Activated CD4-positive, alpha-beta memory T cell treated with anti-CD3 and anti-CD28 coated beads, Interleukin-2, amount 10 ng/mL, durations not matched to agents 7 days and 5 days (primary cell): Measurements from ENCODE around the gene AJAP1. TPM values are rescaled to one million over a fixed set of nuclear protein-coding genes. Genes with fewer than 3 reads are reported as not detected.

Experiments
- CTCF ChIA-PET: fragments of 350-600 bp; sonication (Branson Sonifier 250); formaldehyde crosslinking; loops from one replicate; lab custom pipeline; 2021; ENCODE audit warnings: antibody characterized with exemption, inconsistent platforms; lab: Charles Lee
- POLR2A ChIA-PET: fragments of 350-600 bp; sonication (Branson Sonifier 250); formaldehyde crosslinking; loops from one replicate; lab custom pipeline; 2021; ENCODE audit warnings: antibody characterized with exemption; lab: Charles Lee
- DNase-seq: peaks from one replicate; pipeline ENCODE4 v3.0.0-alpha.2; 2020
- H3K27ac Mint-ChIP-seq: one replicate; pipeline ENCODE4 v1.8.0; 2021; ENCODE audit warnings: mild to moderate bottlenecking, mixed read lengths
- H3K27me3 Mint-ChIP-seq: one replicate; pipeline ENCODE4 v1.8.0; 2021; ENCODE audit warnings: mixed read lengths
- H3K36me3 Mint-ChIP-seq: one replicate; pipeline ENCODE4 v1.8.0; 2021; ENCODE audit warnings: low read depth, mixed read lengths
- H3K4me1 Mint-ChIP-seq: one replicate; pipeline ENCODE4 v1.8.0; 2021; ENCODE audit warnings: mixed read lengths
- H3K4me3 Mint-ChIP-seq: one replicate; pipeline ENCODE4 v1.8.0; 2021; ENCODE audit warnings: mild to moderate bottlenecking, mixed read lengths
- H3K9me3 Mint-ChIP-seq: one replicate; pipeline ENCODE4 v1.8.0; 2021; ENCODE audit warnings: mixed read lengths
- total RNA-seq, 2 experiments: library from RNA; stranded (reverse); gene quantifications; one replicate each; pipeline ENCODE4 v1.2.3, GENCODE V29; 2021

The AJAP1 gene
- total RNA-seq, 2 experiments from 2014 or later: not detected

DNA sequence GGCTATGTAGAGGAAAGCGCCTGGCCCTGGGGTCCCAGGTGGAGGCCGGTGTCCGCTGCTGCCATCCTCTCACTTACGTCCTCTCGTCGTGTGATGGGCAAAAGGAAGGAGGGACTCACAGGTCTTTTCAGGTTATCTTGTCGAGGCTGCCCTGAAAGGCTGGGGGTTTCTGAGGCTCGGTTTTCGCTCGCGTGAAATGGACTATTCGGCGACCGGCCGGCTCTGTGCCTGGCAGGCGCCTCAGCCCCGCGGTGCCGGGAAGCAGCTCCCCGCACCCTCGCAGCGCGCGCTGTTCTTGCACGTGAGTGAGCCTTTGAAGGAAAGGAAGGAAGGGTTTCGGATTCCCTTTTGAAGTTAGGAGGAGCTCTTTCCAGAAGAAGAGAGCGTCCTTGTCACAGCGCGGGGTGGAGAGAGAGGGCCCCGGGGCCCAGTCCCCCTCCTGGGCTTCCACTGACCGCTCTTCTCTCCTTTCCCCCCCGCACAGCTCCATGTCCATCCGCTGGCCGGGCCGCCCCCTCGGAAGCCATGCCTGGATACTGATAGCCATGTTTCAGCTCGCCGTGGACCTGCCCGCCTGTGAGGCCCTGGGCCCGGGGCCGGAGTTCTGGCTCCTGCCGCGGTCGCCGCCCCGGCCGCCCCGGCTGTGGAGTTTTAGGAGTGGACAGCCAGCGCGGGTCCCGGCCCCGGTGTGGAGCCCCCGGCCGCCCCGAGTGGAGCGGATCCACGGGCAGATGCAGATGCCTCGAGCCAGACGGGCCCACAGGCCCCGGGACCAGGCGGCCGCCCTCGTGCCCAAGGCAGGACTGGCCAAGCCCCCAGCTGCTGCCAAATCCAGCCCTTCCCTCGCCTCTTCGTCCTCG lies 57.2 kb downstream of the AJAP1 start:
- ChIA-PET CTCF (no interaction called here), POLR2A (no interaction called here)
- Mint-ChIP-seq H3K27me3 (peaks cover 15% of the 10 kb centered on the region), H3K9me3 (peaks cover 6% of the 10 kb centered on the region), H3K36me3 (no peaks in the 10 kb centered on the region), H3K4me1 (no peaks in the 10 kb centered on the region), H3K4me3 (no peak overlapping the region), H3K27ac (no peak overlapping the region)
- no peak for DNase-seq

DNA sequence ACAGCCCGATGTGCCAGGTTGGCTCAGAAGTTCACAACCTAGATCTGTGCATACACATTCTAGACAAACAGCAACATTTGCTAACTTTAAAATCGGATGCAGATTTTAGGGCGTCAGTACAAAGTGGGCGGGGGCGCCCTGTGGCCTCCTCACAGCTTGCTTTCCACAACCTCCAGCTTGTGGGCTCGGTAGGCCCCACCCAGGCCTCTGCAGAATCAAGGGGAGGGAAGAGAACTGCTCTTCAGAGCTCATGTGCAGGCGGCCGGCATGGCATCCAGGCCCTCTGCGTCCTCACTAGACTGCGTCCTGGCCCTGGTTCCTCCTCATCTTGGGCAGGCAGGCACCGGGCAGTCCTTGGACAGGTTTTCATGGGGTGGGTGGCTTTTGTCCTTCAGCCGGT lies 59.3 kb downstream of the AJAP1 start:
- H3K9me3 Mint-ChIP-seq: peaks cover 6% of the 10 kb centered on the region
- CTCF ChIA-PET: no interaction called here
- no peak overlapping the region for H3K4me3 Mint-ChIP-seq

GRCh38 chr1:4716406-4716805 lies 62.0 kb downstream of the AJAP1 start:
- Mint-ChIP-seq H3K27me3 (peaks cover 2% of the 10 kb centered on the region), H3K9me3 (peaks cover 6% of the 10 kb centered on the region), H3K27ac (no peak overlapping the region), H3K4me3 (no peak overlapping the region), H3K36me3 (no peaks in the 10 kb centered on the region), H3K4me1 (no peaks in the 10 kb centered on the region)
- ChIA-PET POLR2A (no interaction called here), CTCF (no interaction called here)
- no peak for DNase-seq

More for the DNA sequence above, 59.3 kb downstream of the AJAP1 start:
- H3K27ac Mint-ChIP-seq: no peak overlapping the region
- no peak for DNase-seq
- POLR2A ChIA-PET: no interaction called here
- no peaks in the 10 kb centered on the region for H3K4me1 Mint-ChIP-seq
- peaks cover 15% of the 10 kb centered on the region for H3K27me3 Mint-ChIP-seq
- no peaks in the 10 kb centered on the region for H3K36me3 Mint-ChIP-seq

- H3K27me3 Mint-ChIP-seq: no peaks in the 10 kb centered on the region
- CTCF ChIA-PET: no interaction called here
- no peaks in the 10 kb centered on the region for H3K36me3 Mint-ChIP-seq
- H3K9me3 Mint-ChIP-seq: peaks cover 6% of the 10 kb centered on the region
- H3K4me3 Mint-ChIP-seq: no peak overlapping the region
- H3K27ac Mint-ChIP-seq: no peak overlapping the region
- H3K4me1 Mint-ChIP-seq: no peaks in the 10 kb centered on the region
- POLR2A ChIA-PET: no interaction called here
- no peak for DNase-seq
Observed at GRCh38 chr1:4718071-4718470, 63.7 kb downstream of the AJAP1 start.

GRCh38 chr1:4723106-4723505 lies 68.7 kb downstream of the AJAP1 start:
- ChIA-PET CTCF (no interaction called here), POLR2A (no interaction called here)
- no peaks in the 10 kb centered on the region for H3K27me3 Mint-ChIP-seq
- H3K4me1 Mint-ChIP-seq: no peaks in the 10 kb centered on the region
- H3K27ac Mint-ChIP-seq: no peak overlapping the region
- no peak for DNase-seq
- H3K9me3 Mint-ChIP-seq: no peaks in the 10 kb centered on the region
- no peak overlapping the region for H3K4me3 Mint-ChIP-seq
- H3K36me3 Mint-ChIP-seq: no peaks in the 10 kb centered on the region

- POLR2A ChIA-PET: no interaction called here
- H3K4me3 Mint-ChIP-seq: no peak overlapping the region
- no peak for DNase-seq
- no peak overlapping the region for H3K27ac Mint-ChIP-seq
- no peaks in the 10 kb centered on the region for H3K4me1 Mint-ChIP-seq
- CTCF ChIA-PET: no interaction called here
- no peaks in the 10 kb centered on the region for H3K36me3 Mint-ChIP-seq
- H3K27me3 Mint-ChIP-seq: no peaks in the 10 kb centered on the region
- H3K9me3 Mint-ChIP-seq: no peaks in the 10 kb centered on the region
Observed at GRCh38 chr1:4724001-4724400, 69.6 kb downstream of the AJAP1 start.

GRCh38 chr1:4724695-4725250 lies 70.4 kb downstream of the AJAP1 start:
- H3K27ac Mint-ChIP-seq: no peak overlapping the region
- no peaks in the 10 kb centered on the region for H3K36me3 Mint-ChIP-seq
- no peaks in the 10 kb centered on the region for H3K27me3 Mint-ChIP-seq
- H3K4me3 Mint-ChIP-seq: no peak overlapping the region
- ChIA-PET POLR2A (no interaction called here), CTCF (no interaction called here)
- no peaks in the 10 kb centered on the region for H3K4me1 Mint-ChIP-seq
- H3K9me3 Mint-ChIP-seq: no peaks in the 10 kb centered on the region
- DNase-seq: no peak

DNA sequence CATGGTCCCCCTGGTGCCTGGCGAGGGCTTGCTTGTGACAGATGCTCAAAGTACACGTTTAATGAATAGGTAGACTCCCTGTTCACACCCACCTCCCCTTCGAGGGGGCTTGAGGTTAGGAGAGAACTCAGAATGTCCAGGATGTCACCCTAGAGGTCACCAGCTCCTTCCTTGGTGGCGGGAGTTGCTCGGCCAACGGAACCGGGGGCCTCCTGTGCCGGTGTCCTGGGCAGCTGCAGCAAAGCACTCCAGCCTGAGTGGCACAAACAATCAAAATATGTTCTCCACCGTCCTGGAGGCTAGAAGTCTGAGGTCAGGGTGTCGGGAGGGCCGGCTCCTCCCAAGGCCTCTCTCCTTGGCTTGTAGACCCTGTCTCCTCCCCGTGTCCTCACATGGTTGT lies 71.0 kb downstream of the AJAP1 start:
- Mint-ChIP-seq H3K36me3 (no peaks in the 10 kb centered on the region), H3K27me3 (no peaks in the 10 kb centered on the region), H3K4me1 (no peaks in the 10 kb centered on the region), H3K4me3 (no peak overlapping the region), H3K27ac (no peak overlapping the region), H3K9me3 (no peaks in the 10 kb centered on the region)
- ChIA-PET POLR2A (no interaction called here), CTCF (no interaction called here)
- no peak for DNase-seq

DNA sequence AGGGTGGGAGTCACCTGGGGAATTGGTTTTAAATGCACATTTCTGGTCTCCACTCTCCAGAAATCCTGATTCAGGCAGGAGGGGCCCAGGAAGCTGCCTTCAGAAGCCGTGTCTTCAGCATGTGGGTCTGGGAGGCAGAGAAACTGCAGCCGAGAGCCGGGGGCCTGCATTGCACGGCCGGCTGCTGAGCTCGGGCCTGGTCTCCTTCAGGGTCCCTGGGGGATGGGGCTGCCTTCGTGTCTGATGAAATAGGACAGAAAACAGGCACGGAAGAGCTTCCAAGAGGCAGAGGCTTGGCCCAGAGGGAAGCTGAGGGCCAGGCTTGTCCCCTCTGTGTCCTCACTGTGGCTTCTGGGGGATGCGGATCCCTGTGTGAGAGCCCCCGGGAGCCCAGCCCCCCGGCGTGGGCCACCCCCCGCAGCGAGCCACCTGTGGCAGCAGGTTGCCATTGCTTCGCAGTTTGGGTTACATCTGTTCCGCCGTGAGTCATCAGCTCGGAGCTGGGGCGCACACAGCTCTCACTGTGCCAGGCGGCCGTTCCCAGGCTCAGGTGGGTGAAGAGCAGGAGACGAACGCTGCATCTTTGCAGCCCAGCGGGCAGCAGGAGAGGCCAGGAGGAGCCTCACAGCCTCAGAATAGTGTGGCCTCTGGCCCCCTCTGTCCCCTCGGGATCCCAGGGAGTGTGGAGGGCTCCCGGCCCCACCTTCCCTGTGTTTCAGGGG lies 72.4 kb downstream of the AJAP1 start:
- no peak overlapping the region for H3K4me3 Mint-ChIP-seq
- H3K4me1 Mint-ChIP-seq: no peaks in the 10 kb centered on the region
- H3K9me3 Mint-ChIP-seq: no peaks in the 10 kb centered on the region
- ChIA-PET CTCF (no interaction called here), POLR2A (no interaction called here)
- no peak for DNase-seq
- no peaks in the 10 kb centered on the region for H3K36me3 Mint-ChIP-seq
- H3K27ac Mint-ChIP-seq: no peak overlapping the region
- H3K27me3 Mint-ChIP-seq: no peaks in the 10 kb centered on the region

DNA sequence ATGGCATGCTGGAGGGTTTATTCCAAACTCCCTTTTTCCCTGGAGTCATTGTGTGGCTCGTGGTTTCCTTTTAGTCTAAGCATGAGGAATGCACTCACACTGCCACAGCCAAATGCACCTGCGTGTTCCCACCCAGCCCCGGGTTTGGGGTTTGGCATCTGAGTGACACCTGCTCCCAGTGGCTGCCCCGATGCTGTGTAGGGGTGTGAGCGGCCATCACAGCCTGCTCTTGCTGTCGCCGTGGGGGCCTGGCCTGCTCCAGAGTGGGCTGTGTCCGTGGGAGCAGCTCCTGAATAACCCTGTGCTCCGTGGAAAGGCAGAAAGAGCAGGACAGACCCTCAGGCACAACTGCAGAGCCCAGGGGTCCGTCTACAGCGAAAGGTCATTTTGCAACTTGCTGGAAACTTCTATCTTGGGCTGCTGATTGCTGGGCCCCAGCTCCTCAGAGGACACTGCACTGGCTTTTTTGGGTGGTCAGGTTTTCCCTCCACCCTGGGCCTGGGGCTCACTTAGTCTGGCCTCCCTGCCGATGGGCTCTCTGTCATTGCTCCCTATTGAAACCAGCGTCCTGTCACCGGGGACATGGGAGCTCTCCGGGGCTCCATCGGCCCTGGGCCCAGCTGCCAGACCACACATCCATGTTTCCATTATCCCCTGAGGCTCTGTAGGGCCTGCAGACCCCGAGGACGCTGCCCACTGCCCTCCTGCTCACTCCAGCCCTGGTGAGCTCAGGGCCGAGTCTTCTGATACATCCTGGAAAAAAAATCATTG lies 74.1 kb downstream of the AJAP1 start:
- Mint-ChIP-seq H3K9me3 (no peaks in the 10 kb centered on the region), H3K27ac (no peak overlapping the region), H3K4me1 (no peaks in the 10 kb centered on the region), H3K4me3 (no peak overlapping the region), H3K27me3 (no peaks in the 10 kb centered on the region), H3K36me3 (no peaks in the 10 kb centered on the region)
- ChIA-PET CTCF (no interaction called here), POLR2A (no interaction called here)
- DNase-seq: no peak

DNA sequence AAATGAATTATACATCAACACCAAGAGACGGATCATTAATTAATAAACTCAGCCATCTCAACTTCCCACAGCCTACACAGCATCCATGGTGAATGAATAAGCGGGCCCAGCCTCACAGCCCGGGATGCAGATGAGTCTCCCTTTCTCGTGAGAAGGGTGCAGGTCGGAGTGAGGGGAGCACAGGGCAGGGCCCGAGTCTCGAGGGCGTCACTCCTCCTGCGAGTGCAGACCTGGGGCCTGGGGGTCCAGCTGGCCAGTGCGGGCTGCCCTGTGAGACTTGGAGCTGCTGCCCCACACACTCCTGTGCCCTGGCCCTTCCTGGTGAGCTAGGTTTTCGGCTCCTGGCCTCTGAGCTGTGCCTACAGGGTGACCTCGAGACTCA lies 74.7 kb downstream of the AJAP1 start:
- POLR2A ChIA-PET: no interaction called here
- no peaks in the 10 kb centered on the region for H3K27me3 Mint-ChIP-seq
- H3K9me3 Mint-ChIP-seq: no peaks in the 10 kb centered on the region
- H3K4me1 Mint-ChIP-seq: no peaks in the 10 kb centered on the region
- H3K4me3 Mint-ChIP-seq: no peak overlapping the region
- H3K27ac Mint-ChIP-seq: no peak overlapping the region
- no peak for DNase-seq
- CTCF ChIA-PET: no interaction called here
- H3K36me3 Mint-ChIP-seq: no peaks in the 10 kb centered on the region

GRCh38 chr1:4730078-4730477 lies 75.7 kb downstream of the AJAP1 start:
- POLR2A ChIA-PET: no interaction called here
- DNase-seq: no peak
- no peak overlapping the region for H3K4me3 Mint-ChIP-seq
- no peaks in the 10 kb centered on the region for H3K4me1 Mint-ChIP-seq
- CTCF ChIA-PET: no interaction called here
- H3K36me3 Mint-ChIP-seq: no peaks in the 10 kb centered on the region
- no peaks in the 10 kb centered on the region for H3K9me3 Mint-ChIP-seq
- H3K27ac Mint-ChIP-seq: no peak overlapping the region
- no peaks in the 10 kb centered on the region for H3K27me3 Mint-ChIP-seq
